HCT116 (cell line): ENCODE measurements around the gene NHLRC1. TPM values are rescaled to one million over a fixed set of nuclear protein-coding genes. Genes with fewer than 3 reads are reported as not detected.

Source experiments
- ATAC-seq: fragments of 200-7000 bp; cut with Tn5 transposase; 2 replicates; pipeline ENCODE4 v1.9.1; 2020; ENCODE audit warnings: mild to moderate bottlenecking, moderate library complexity
- BruUV-seq: library from RNA; stranded (reverse); fragments of 400-500 nt; replicated peaks from 2 replicates; lab custom pipeline; 2021; lab: Mats Ljungman, UMichigan
- CTCF ChIA-PET: fragments of 300-600 bp; sonication (Branson Sonifier 250); formaldehyde crosslinking; loops from one replicate; lab custom pipeline; 2021; ENCODE audit warnings: antibody characterized with exemption; lab: Charles Lee
- POLR2A ChIA-PET: fragments of 300-600, 350-600 bp; sonication (Branson Sonifier 250); formaldehyde crosslinking; loops from one replicate; lab custom pipeline; 2021; ENCODE audit warnings: antibody characterized with exemption; lab: Charles Lee
- RAD21 ChIA-PET, 2 experiments: fragments of 300-600 bp; sonication (Branson Sonifier 250); formaldehyde crosslinking; loops; one replicate each; lab custom pipeline; 2023; ENCODE audit warnings: low total read pairs in 2 of 2; ENCODE audit not compliant: uncharacterized antibody in 2 of 2, unreplicated experiment in 2 of 2, low non-redundant PET in 1 of 2; lab: Charles Lee
- DNase-seq: peaks from one replicate; pipeline ENCODE4 v3.0.0-alpha.2; 2010; ENCODE audit warnings: low read depth, low spot score
- H2AFZ ChIP-seq: fragments of 200-600 bp; shearing (Covaris generic), sonication (generic); 2 replicates; pipeline ENCODE4 v1.6.1; 2017; ENCODE audit warnings: low read depth, mixed run types, mixed read lengths, antibody characterized with exemption, low read length; ENCODE audit not compliant: poor library complexity, severe bottlenecking
- H3K27ac ChIP-seq: 2 replicates; pipeline ENCODE4 v1.5.1; 2012; ENCODE audit warnings: low read depth, low read length
- H3K27me3 ChIP-seq: fragments of 200-600 bp; sonication (generic); 2 replicates; pipeline ENCODE4 v1.6.1; 2016; ENCODE audit warnings: mixed run types, low read length, mixed read lengths; ENCODE audit not compliant: insufficient read depth
- H3K36me3 ChIP-seq, 2 experiments: fragments of 200-500 bp in 1 of 2; fragments of 200-600 bp in 1 of 2; sonication (Bioruptor generic) in 1 of 2; sonication (generic) in 1 of 2; 2 replicates each; pipeline versions ENCODE4 v1.5.1 to v1.6.1; 2014 to 2016; ENCODE audit warnings: low read length in 2 of 2, inconsistent platforms in 1 of 2, mixed read lengths in 1 of 2, mixed run types in 1 of 2; ENCODE audit not compliant: insufficient read depth in 2 of 2, control insufficient read depth in 1 of 2
- H3K4me1 ChIP-seq, 2 experiments: fragments of 200-600 bp in 1 of 2; sonication (generic) in 1 of 2; 2 replicates each; pipeline versions ENCODE4 v1.5.1 to v1.6.1; 2012 to 2017; ENCODE audit warnings: low read length in 2 of 2, inconsistent platforms in 1 of 2, mild to moderate bottlenecking in 1 of 2, mixed read lengths in 1 of 2, mixed run types in 1 of 2, moderate library complexity in 1 of 2; ENCODE audit not compliant: insufficient read depth in 2 of 2, control insufficient read depth in 1 of 2
- H3K4me2 ChIP-seq: fragments of 200-600 bp; sonication (generic); 2 replicates; pipeline ENCODE4 v1.6.1; 2017; ENCODE audit warnings: mixed run types, low read length, mixed read lengths
- H3K4me3 ChIP-seq, 2 experiments: fragments of 200-600 bp in 1 of 2; sonication (generic) in 1 of 2; replicated peaks in 1 of 2; 2 replicates each; pipeline ENCODE4 v1.5.1; 2011 to 2016; ENCODE audit warnings: low read length in 2 of 2, control low read depth in 1 of 2, low read depth in 1 of 2, mild to moderate bottlenecking in 1 of 2, mixed read lengths in 1 of 2, mixed run types in 1 of 2
- H3K79me2 ChIP-seq: fragments of 200-600 bp; sonication (generic); 2 replicates; pipeline ENCODE4 v1.6.1; 2017; ENCODE audit warnings: mild to moderate bottlenecking, mixed run types, low read length, moderate library complexity, mixed read lengths; ENCODE audit not compliant: insufficient read depth
- H3K9ac ChIP-seq: fragments of 200-600 bp; sonication (generic); 2 replicates; pipeline ENCODE4 v1.6.1; 2016; ENCODE audit warnings: low read length, mixed read lengths
- H3K9me2 ChIP-seq: fragments of 200-600 bp; sonication (generic), shearing (Covaris generic); 2 replicates; pipeline ENCODE4 v1.6.1; 2017; ENCODE audit warnings: mixed run types, mild to moderate bottlenecking, moderate library complexity; ENCODE audit not compliant: insufficient read depth
- H3K9me3 ChIP-seq, 2 experiments: fragments of 200-500 bp in 1 of 2; fragments of 200-600 bp in 1 of 2; sonication (Bioruptor generic) in 1 of 2; sonication (generic) in 1 of 2; 2 replicates each; pipeline ENCODE4 v1.6.1; 2014 to 2017; ENCODE audit warnings: low read length in 2 of 2, mixed read lengths in 2 of 2, inconsistent platforms in 1 of 2, low read depth in 1 of 2, mild to moderate bottlenecking in 1 of 2, mixed run types in 1 of 2, moderate library complexity in 1 of 2; ENCODE audit not compliant: control insufficient read depth in 1 of 2, insufficient read depth in 1 of 2
- H4K20me1 ChIP-seq: fragments of 200-600 bp; sonication (generic), shearing (Covaris generic); 2 replicates; pipeline ENCODE4 v1.6.1; 2017; ENCODE audit warnings: mixed run types, mild to moderate bottlenecking, moderate library complexity; ENCODE audit not compliant: insufficient read depth
- CBX3 ChIP-seq: IDR thresholded peaks from 2 replicates; pipeline ENCODE4 v1.6.1; 2012; ENCODE audit warnings: low read depth
- CEBPB ChIP-seq: IDR thresholded peaks from 2 replicates; pipeline ENCODE4 v1.6.1; 2012; ENCODE audit warnings: low read depth
- CTCF ChIP-seq, 3 experiments: fragments of 200-600 bp in 1 of 3; sonication (generic) in 1 of 3; IDR thresholded peaks in 2 of 3; conservative IDR thresholded peaks in 1 of 3; 2 replicates each; pipeline ENCODE4 v1.5.1; 2012 to 2017; ENCODE audit warnings: low read depth in 2 of 3, low read length in 2 of 3, antibody characterized with exemption in 1 of 3, borderline replicate concordance in 1 of 3, control low read depth in 1 of 3, mild to moderate bottlenecking in 1 of 3, mixed read lengths in 1 of 3, mixed run types in 1 of 3, moderate library complexity in 1 of 3; ENCODE audit not compliant: insufficient read depth in 1 of 3
- EGR1 ChIP-seq: IDR thresholded peaks from 2 replicates; pipeline ENCODE4 v1.6.1; 2012; ENCODE audit warnings: low read depth
- EZH2phosphoT487 ChIP-seq: fragments of 200-600 bp; IDR thresholded peaks from 2 replicates; pipeline ENCODE4 v1.6.1; 2018; ENCODE audit warnings: antibody characterized with exemption, borderline replicate concordance
- FOSL1 ChIP-seq: IDR thresholded peaks from 2 replicates; pipeline ENCODE4 v1.6.1; 2012; ENCODE audit warnings: low read depth
- RAD21 ChIP-seq: IDR thresholded peaks from 2 replicates; pipeline ENCODE4 v1.6.1; 2012; ENCODE audit warnings: low read depth, mild to moderate bottlenecking
- SP1 ChIP-seq: IDR thresholded peaks from 2 replicates; pipeline ENCODE4 v1.6.1; 2012; ENCODE audit warnings: low read depth
- YY1 ChIP-seq: IDR thresholded peaks from 2 replicates; pipeline ENCODE4 v1.6.1; 2011; ENCODE audit warnings: low read length, low read depth, moderate library complexity, mild to moderate bottlenecking; ENCODE audit not compliant: insufficient replicate concordance; ENCODE audit errors: extremely low read depth
- ZBTB33 ChIP-seq: IDR thresholded peaks from 2 replicates; pipeline ENCODE4 v1.6.1; 2011; ENCODE audit warnings: mild to moderate bottlenecking, low read length, moderate library complexity; ENCODE audit not compliant: insufficient replicate concordance; ENCODE audit errors: extremely low read depth
- ZFX ChIP-seq: fragments of 450-650 bp; IDR thresholded peaks from 2 replicates; pipeline ENCODE4 v1.6.1; 2017
- ZNF274 ChIP-seq: fragments of 200-500 bp; sonication (Bioruptor generic); IDR thresholded peaks from 2 replicates; pipeline ENCODE4 v1.6.1; 2014; ENCODE audit warnings: mild to moderate bottlenecking, low read depth, low read length, inconsistent platforms
- intact Hi-C: fragments of 100-400 bp; cut with micrococcal nuclease; formaldehyde crosslinking; loops from 2 replicates; pipeline ENCODE4 v1.10.0; 2022
- total RNA-seq: library from RNA; stranded (reverse); gene quantifications from one replicate; pipeline ENCODE4 v1.2.1, GENCODE V29; 2021; ENCODE audit not compliant: unreplicated experiment

Gene NHLRC1
- total RNA-seq, 1 experiment from 2014 or later: not detected

- TF ChIP-seq CTCF (IDR thresholded peaks at IDR 0.05 in 2 of 3, conservative IDR thresholded peaks at IDR 0.05 in 1 of 3; ENCODE audit: borderline replicate concordance in 1 of 3, insufficient read depth in 1 of 3, low read depth in 2 of 3, low read length in 2 of 3): no peak
- TF ChIP-seq EZH2phosphoT487: no peak
- no peak for TF ChIP-seq ZFX
- TF ChIP-seq, all 23 proteins: peak for 0
Observed at GRCh38 chr6:18132346-18132745, 9.9 kb upstream of the NHLRC1 start (continued).

- Histone ChIP-seq H3K36me3 (no peaks in the 10 kb centered on the region), H3K79me2 (no peaks in the 10 kb centered on the region), H2AFZ (no peak overlapping the region), H3K9me2 (no peaks in the 10 kb centered on the region), H3K4me2 (no peak overlapping the region), H3K4me1 (no peaks in the 10 kb centered on the region), H3K9me3 (no peaks in the 10 kb centered on the region), H3K4me3 (no peak overlapping the region), H3K9ac (no peak overlapping the region), H4K20me1 (no peaks in the 10 kb centered on the region), H3K27ac (no peak overlapping the region), H3K27me3 (no peaks in the 10 kb centered on the region)
- TF ChIP-seq RAD21 (no peak), SP1 (no peak), CEBPB (no peak), ZBTB33 (no peak), CBX3 (no peak), ZNF274 (no peak), EGR1 (no peak), CTCF (IDR thresholded peaks at IDR 0.05 in 2 of 3, conservative IDR thresholded peaks at IDR 0.05 in 1 of 3; ENCODE audit: borderline replicate concordance in 1 of 3, insufficient read depth in 1 of 3, low read depth in 2 of 3, low read length in 2 of 3) (no peak), YY1 (no peak), FOSL1 (no peak)
- DNase-seq: no peak
- intact Hi-C loops: no loop called here
- ChIA-PET RAD21 (no interaction called here), CTCF (no interaction called here), POLR2A (no interaction called here)
- no peak for ATAC-seq
- no TSS peak for BruUV-seq
Observed at GRCh38 chr6:18126121-18126520, 3.6 kb upstream of the NHLRC1 start.
